K562 (cell line): ENCODE results near the gene KCND1. TPM values are rescaled to one million over a fixed set of nuclear protein-coding genes. Genes with fewer than 3 reads are reported as not detected.

ENCODE experiments used
- ARID1B ChIP-seq: fragments of 450-650 bp; IDR thresholded peaks from 2 replicates; pipeline ENCODE4 v1.6.1; 2016; ENCODE audit warnings: antibody characterized with exemption, mild to moderate bottlenecking, inconsistent platforms
- ATF7 ChIP-seq: fragments of 450-650 bp; IDR thresholded peaks from 2 replicates; pipeline ENCODE4 v1.7.1; 2014; ENCODE audit warnings: mild to moderate bottlenecking, moderate library complexity
- ELF2 ChIP-seq: fragments of 250-450 bp; sonication (Bioruptor Pico); IDR thresholded peaks from 2 replicates; pipeline ENCODE4 v1.5.0; 2021; ENCODE audit warnings: mild to moderate bottlenecking
- GABPB1 ChIP-seq: sonication (generic); formaldehyde crosslinking; IDR thresholded peaks from 2 replicates; pipeline ENCODE4 v1.8.0; 2022; ENCODE audit warnings: mild to moderate bottlenecking, missing genetic modification reagents
- MTF1 ChIP-seq: fragments of 250-450 bp; sonication (Bioruptor Pico); IDR thresholded peaks from 2 replicates; pipeline ENCODE4 v1.9.0; 2021; ENCODE audit warnings: moderate library complexity, mild to moderate bottlenecking, inconsistent platforms, borderline replicate concordance
- NFIC ChIP-seq: fragments of 450-650 bp; IDR thresholded peaks from 2 replicates; pipeline ENCODE4 v1.6.1; 2017; ENCODE audit warnings: mild to moderate bottlenecking, inconsistent platforms
- NFYB ChIP-seq: IDR thresholded peaks from 2 replicates; pipeline ENCODE4 v1.6.1; 2011; ENCODE audit warnings: mild to moderate bottlenecking, moderate library complexity; ENCODE audit not compliant: insufficient read length; ENCODE audit errors: extremely low read depth
- NR2C1 ChIP-seq, 2 experiments: fragments of 450-650 bp; IDR thresholded peaks; 2 replicates each; pipeline ENCODE4 v1.6.1; 2017; ENCODE audit warnings: mild to moderate bottlenecking in 2 of 2, antibody characterized with exemption in 1 of 2, inconsistent platforms in 1 of 2, missing compliant biosample characterization in 1 of 2, missing genetic modification characterization in 1 of 2
- TOE1 ChIP-seq, 2 experiments: fragments of 450-650 bp in 1 of 2; sonication (generic) in 1 of 2; formaldehyde crosslinking in 1 of 2; IDR thresholded peaks; 2 replicates each; pipeline versions ENCODE4 v1.7.1 to v1.8.0; 2016 to 2022; ENCODE audit warnings: borderline replicate concordance in 2 of 2, mild to moderate bottlenecking in 2 of 2, antibody characterized with exemption in 1 of 2, inconsistent platforms in 1 of 2, low read depth in 1 of 2, missing genetic modification reagents in 1 of 2, moderate library complexity in 1 of 2
- ZNF134 ChIP-seq: fragments of 250-450 bp; sonication (Bioruptor Pico); conservative IDR thresholded peaks from 2 replicates; pipeline ENCODE4 v1.4.0; 2020
- ZNF165 ChIP-seq: fragments of 250-450 bp; sonication (Bioruptor Pico); IDR thresholded peaks from 2 replicates; pipeline ENCODE4 v1.4.0; 2020; ENCODE audit warnings: borderline replicate concordance
- polyA plus RNA-seq, 8 experiments: library from polyadenylated mRNA; depleted of rRNA in 4 of 8; stranded (reverse) in 5 of 8; unstranded in 3 of 8; fragments of >200 nt; fragmentation: Nextera tagmentation in 2 of 8; fragmentation: Illumina TruSeq in 1 of 8; extraction: Ambion mirVana in 2 of 8; extraction: Trizol in 1 of 8; gene quantifications; 2 replicates each; pipeline versions ENCODE4 v1.2.1 to v1.2.3, GENCODE V29; 2011 to 2014; ENCODE audit warnings: inconsistent platforms in 1 of 8, missing spikeins in 1 of 8
- total RNA-seq, 7 experiments: library from RNA; depleted of rRNA in 6 of 7; stranded (reverse); fragments of >200 nt in 6 of 7; fragmentation: Illumina TruSeq in 2 of 7; extraction: Trizol in 2 of 7; gene quantifications; 2 replicates each; pipeline versions ENCODE4 v1.2.1 to v1.2.3, GENCODE V29; 2011 to 2021; ENCODE audit warnings: low replicate concordance in 1 of 7
- TF ChIP-seq, protein P1 (sequence below), 2 experiments: fragments of 450-650 bp; conservative IDR thresholded peaks; 2 replicates each; pipeline ENCODE4 v1.6.1; 2017; ENCODE audit warnings: mild to moderate bottlenecking in 2 of 2, moderate library complexity in 2 of 2
- TF ChIP-seq, protein P2 (sequence below), 2 experiments: IDR thresholded peaks in 1 of 2; conservative IDR thresholded peaks in 1 of 2; 2 replicates each; pipeline ENCODE4 v1.6.1; 2016; ENCODE audit warnings: low read depth in 2 of 2, mild to moderate bottlenecking in 1 of 2, missing compliant biosample characterization in 1 of 2, missing genetic modification characterization in 1 of 2, moderate library complexity in 1 of 2
- TF ChIP-seq, protein P3 (sequence below): sonication (generic); formaldehyde crosslinking; IDR thresholded peaks from 2 replicates; pipeline ENCODE4 v1.9.0; 2022; ENCODE audit warnings: mild to moderate bottlenecking, missing genetic modification reagents
- TF ChIP-seq, protein P4 (sequence below): fragments of 450-650 bp; IDR thresholded peaks from 2 replicates; pipeline ENCODE4 v1.6.1; 2016; ENCODE audit warnings: antibody characterized with exemption
- TF ChIP-seq, protein P5 (sequence below): fragments of 450-650 bp; IDR thresholded peaks from 2 replicates; pipeline ENCODE4 v1.7.1; 2018; ENCODE audit warnings: mild to moderate bottlenecking, low read depth; ENCODE audit not compliant: partially characterized antibody

The KCND1 gene
- total and polyA plus RNA-seq, 9 of the 15 experiments (the other 6 are each of a cell fraction or from before 2014, with no cell fraction given) = 0.06 to 0.83 (median 0.39) TPM; not detected in 1

DNA sequence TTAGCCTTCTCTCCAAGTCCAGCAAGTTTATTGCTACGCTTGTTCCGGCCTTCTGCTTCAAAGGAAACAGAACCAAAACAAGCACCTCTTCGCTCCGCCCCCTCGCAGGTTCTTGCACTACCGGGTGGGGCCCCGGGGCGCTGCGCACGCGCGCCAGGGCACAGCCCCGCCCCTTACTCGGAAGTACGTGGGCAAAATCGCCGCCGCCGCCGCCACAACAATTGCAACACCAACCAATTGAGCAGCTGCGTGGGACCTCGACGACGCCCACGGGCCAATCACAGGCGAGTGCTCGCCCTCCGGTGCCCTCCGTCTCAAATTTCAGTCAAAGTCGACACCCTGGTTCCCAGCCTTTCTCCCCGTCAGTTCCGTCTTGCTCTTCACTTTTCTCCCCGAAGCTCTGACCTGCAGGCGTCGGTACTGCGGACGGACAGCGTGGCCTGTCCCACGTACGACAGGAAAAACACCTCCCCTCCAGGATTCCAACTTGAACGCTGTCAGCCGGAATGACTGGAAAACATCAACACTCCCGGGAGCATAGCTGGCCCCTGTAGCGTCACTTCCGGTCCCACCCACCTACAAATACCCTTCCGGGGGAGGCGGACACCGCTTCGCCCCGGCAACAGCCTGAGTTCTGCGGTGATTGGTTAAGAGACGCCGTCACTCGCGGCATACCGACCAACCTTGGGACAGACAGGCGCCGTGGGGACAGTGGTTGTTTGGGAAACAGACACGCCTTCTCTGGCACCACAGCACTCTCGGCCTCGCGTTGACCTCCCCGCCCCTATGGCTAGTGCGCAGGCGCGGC lies 13.6 kb downstream of the KCND1 start (continued):
- TF ChIP-seq TOE1 (IDR thresholded peaks at IDR 0.05; ENCODE audit: borderline replicate concordance) (peak; percentile 38; the same call in 1 of the 2 replicates), TOE1 (CRISPR knock-in tag; IDR thresholded peaks at IDR 0.05; ENCODE audit: borderline replicate concordance, low read depth) (no peak), NFYB (peak; percentile 96), ARID1B (peak; percentile 42; the same call in 1 of the 2 replicates), ATF7 (peak; percentile 77), ZNF165 (0 out of 2 replicates have a peak, but pooled peaks have one; percentile 7), NFIC (peak; percentile 58), NR2C1 (IDR thresholded peaks at IDR 0.05) (peak; percentile 93), NR2C1 (tag; IDR thresholded peaks at IDR 0.05) (peak; percentile 92), MTF1 (CRISPR knock-in tag) (no peak), ELF2 (CRISPR knock-in tag) (0 out of 2 replicates have a peak, but pooled peaks have one; percentile 5), GABPB1 (CRISPR knock-in tag) (peak; percentile 96), ZNF134 (no peak)
- TF ChIP-seq, protein P1, sequence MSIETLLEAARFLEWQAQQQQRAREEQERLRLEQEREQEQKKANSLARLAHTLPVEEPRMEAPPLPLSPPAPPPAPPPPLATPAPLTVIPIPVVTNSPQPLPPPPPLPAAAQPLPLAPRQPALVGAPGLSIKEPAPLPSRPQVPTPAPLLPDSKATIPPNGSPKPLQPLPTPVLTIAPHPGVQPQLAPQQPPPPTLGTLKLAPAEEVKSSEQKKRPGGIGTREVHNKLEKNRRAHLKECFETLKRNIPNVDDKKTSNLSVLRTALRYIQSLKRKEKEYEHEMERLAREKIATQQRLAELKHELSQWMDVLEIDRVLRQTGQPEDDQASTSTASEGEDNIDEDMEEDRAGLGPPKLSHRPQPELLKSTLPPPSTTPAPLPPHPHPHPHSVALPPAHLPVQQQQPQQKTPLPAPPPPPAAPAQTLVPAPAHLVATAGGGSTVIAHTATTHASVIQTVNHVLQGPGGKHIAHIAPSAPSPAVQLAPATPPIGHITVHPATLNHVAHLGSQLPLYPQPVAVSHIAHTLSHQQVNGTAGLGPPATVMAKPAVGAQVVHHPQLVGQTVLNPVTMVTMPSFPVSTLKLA (conservative IDR thresholded peaks at IDR 0.05) = peak; percentile 69 to 85
- TF ChIP-seq, protein P2, sequence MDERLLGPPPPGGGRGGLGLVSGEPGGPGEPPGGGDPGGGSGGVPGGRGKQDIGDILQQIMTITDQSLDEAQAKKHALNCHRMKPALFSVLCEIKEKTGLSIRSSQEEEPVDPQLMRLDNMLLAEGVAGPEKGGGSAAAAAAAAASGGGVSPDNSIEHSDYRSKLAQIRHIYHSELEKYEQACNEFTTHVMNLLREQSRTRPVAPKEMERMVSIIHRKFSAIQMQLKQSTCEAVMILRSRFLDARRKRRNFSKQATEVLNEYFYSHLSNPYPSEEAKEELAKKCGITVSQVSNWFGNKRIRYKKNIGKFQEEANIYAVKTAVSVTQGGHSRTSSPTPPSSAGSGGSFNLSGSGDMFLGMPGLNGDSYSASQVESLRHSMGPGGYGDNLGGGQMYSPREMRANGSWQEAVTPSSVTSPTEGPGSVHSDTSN (CRISPR knock-in tag; IDR thresholded peaks at IDR 0.05; ENCODE audit: low read depth) = peak; percentile 81
- TF ChIP-seq, protein P2 (tag; conservative IDR thresholded peaks at IDR 0.05; ENCODE audit: low read depth) = peak; percentile 97
- TF ChIP-seq, protein P3, sequence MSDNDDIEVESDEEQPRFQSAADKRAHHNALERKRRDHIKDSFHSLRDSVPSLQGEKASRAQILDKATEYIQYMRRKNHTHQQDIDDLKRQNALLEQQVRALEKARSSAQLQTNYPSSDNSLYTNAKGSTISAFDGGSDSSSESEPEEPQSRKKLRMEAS = peak; percentile 37; the same call in 1 of the 2 replicates
- TF ChIP-seq, protein P4, sequence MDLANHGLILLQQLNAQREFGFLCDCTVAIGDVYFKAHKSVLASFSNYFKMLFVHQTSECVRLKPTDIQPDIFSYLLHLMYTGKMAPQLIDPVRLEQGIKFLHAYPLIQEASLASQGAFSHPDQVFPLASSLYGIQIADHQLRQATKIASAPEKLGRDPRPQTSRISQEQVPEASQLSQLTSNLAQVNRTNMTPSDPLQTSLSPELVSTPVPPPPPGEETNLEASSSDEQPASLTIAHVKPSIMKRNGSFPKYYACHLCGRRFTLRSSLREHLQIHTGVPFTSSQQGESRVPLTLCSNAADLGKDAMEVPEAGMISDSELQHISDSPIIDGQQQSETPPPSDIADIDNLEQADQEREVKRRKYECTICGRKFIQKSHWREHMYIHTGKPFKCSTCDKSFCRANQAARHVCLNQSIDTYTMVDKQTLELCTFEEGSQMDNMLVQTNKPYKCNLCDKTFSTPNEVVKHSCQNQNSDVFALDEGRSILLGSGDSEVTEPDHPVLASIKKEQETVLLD = peak; percentile 88; the same call in 1 of the 2 replicates
- TF ChIP-seq, protein P5, sequence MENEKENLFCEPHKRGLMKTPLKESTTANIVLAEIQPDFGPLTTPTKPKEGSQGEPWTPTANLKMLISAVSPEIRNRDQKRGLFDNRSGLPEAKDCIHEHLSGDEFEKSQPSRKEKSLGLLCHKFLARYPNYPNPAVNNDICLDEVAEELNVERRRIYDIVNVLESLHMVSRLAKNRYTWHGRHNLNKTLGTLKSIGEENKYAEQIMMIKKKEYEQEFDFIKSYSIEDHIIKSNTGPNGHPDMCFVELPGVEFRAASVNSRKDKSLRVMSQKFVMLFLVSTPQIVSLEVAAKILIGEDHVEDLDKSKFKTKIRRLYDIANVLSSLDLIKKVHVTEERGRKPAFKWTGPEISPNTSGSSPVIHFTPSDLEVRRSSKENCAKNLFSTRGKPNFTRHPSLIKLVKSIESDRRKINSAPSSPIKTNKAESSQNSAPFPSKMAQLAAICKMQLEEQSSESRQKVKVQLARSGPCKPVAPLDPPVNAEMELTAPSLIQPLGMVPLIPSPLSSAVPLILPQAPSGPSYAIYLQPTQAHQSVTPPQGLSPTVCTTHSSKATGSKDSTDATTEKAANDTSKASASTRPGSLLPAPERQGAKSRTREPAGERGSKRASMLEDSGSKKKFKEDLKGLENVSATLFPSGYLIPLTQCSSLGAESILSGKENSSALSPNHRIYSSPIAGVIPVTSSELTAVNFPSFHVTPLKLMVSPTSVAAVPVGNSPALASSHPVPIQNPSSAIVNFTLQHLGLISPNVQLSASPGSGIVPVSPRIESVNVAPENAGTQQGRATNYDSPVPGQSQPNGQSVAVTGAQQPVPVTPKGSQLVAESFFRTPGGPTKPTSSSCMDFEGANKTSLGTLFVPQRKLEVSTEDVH = peak; percentile 83
